Thyroid gland (tissue), 4 donors: ENCODE measurements around the gene ERAL1.

ENCODE experiments used
- CTCF ChIP-seq, 6 experiments: fragments of 200-600 bp in 3 of 6; fragments of 450-650 bp in 3 of 6; sonication (generic) in 3 of 6; IDR thresholded peaks; one replicate each; pipeline ENCODE4 v1.5.1; 2016 to 2019; ENCODE audit warnings: antibody characterized with exemption in 6 of 6, mild to moderate bottlenecking in 2 of 6, inconsistent platforms in 1 of 6, moderate library complexity in 1 of 6
- POLR2A ChIP-seq, 2 donors: fragments of 450-650 bp; IDR thresholded peaks; one replicate each; pipeline ENCODE4 v1.6.1; 2017; ENCODE audit warnings: antibody characterized with exemption in 2 of 2, mild to moderate bottlenecking in 2 of 2, moderate library complexity in 1 of 2

- TF ChIP-seq CTCF (IDR thresholded peaks at IDR 0.05) (peak in 1 of 6 experiments; percentile 24), POLR2A (IDR thresholded peaks at IDR 0.05) (peak in 1 of 2 donors; percentile 78)
Observed at GRCh38 chr17:28842282-28843012, 12.4 kb upstream of the ERAL1 start, which contains the start of gene FAM222B.
